H1 (cell line): Measurements from ENCODE around the gene NLGN4X. TPM values are rescaled to one million over a fixed set of nuclear protein-coding genes. Genes with fewer than 3 reads are reported as not detected.

Source experiments
- CTCF ChIA-PET: fragments of 300-600 bp; sonication (Branson Sonifier 250); formaldehyde crosslinking; loops from one replicate; lab custom pipeline; 2021; ENCODE audit not compliant: partially characterized antibody; lab: Charles Lee
- POLR2A ChIA-PET: fragments of 300-600 bp; sonication (Branson Sonifier 250); formaldehyde crosslinking; loops from one replicate; lab custom pipeline; 2021; ENCODE audit warnings: inconsistent platforms; ENCODE audit not compliant: partially characterized antibody; lab: Charles Lee
- DNase-seq, 2 experiments: peaks; one replicate each; pipeline versions ENCODE4 v3.0.0 to v3.0.0-alpha.2; 2010 to 2022; ENCODE audit warnings: low spot score in 2 of 2, low read depth in 1 of 2, mixed read lengths in 1 of 2
- FAIRE-seq: peaks from 2 replicates; lab custom pipeline; 2011; peaks lifted over from hg19 to GRCh38; lab: Jason Lieb, UNC
- H2AFZ ChIP-seq: 2 replicates; pipeline ENCODE4 v1.8.1; 2012; ENCODE audit warnings: low read length, inconsistent platforms
- H2AK5ac ChIP-seq: 2 replicates; pipeline ENCODE4 v1.6.1; 2013; ENCODE audit warnings: low read depth, low read length
- H2BK120ac ChIP-seq: replicated peaks from 2 replicates; pipeline ENCODE3; 2013; ENCODE audit warnings: low read depth, low read length, inconsistent platforms
- H2BK12ac ChIP-seq: 2 replicates; pipeline ENCODE4 v1.6.1; 2013; ENCODE audit warnings: low read depth, low read length
- H2BK15ac ChIP-seq: 2 replicates; pipeline ENCODE4 v1.6.1; 2013; ENCODE audit warnings: low read length
- H2BK20ac ChIP-seq: 2 replicates; pipeline ENCODE4 v1.6.1; 2013; ENCODE audit warnings: low read length
- H2BK5ac ChIP-seq: 2 replicates; pipeline ENCODE4 v1.6.1; 2013; ENCODE audit warnings: low read depth, low read length
- H3K14ac ChIP-seq: 2 replicates; pipeline ENCODE4 v1.6.1; 2013; ENCODE audit warnings: inconsistent platforms; ENCODE audit not compliant: insufficient read length
- H3K18ac ChIP-seq: 2 replicates; pipeline ENCODE4 v1.6.1; 2013; ENCODE audit warnings: low read length; ENCODE audit errors: extremely low read depth
- H3K23ac ChIP-seq: 2 replicates; pipeline ENCODE4 v1.6.1; 2013; ENCODE audit warnings: inconsistent platforms; ENCODE audit not compliant: insufficient read length
- H3K23me2 ChIP-seq: 2 replicates; pipeline ENCODE4 v1.6.1; 2013; ENCODE audit warnings: low read depth, low read length
- H3K27ac ChIP-seq: 2 replicates; pipeline ENCODE4 v1.6.1; 2011; ENCODE audit warnings: low read depth, low read length, inconsistent platforms
- H3K27me3 ChIP-seq, 4 experiments: replicated peaks in 1 of 4; 1 replicate in 1 of 4; 2 replicates in 3 of 4; pipeline versions ENCODE4 v1.6.1 to v1.8.1; 2011 to 2013; ENCODE audit warnings: low read length in 3 of 4, mild to moderate bottlenecking in 3 of 4, inconsistent platforms in 2 of 4, mixed read lengths in 2 of 4, moderate library complexity in 1 of 4; ENCODE audit not compliant: control insufficient read depth in 3 of 4, insufficient read depth in 3 of 4; ENCODE audit errors: extremely low read depth in 1 of 4
- H3K36me3 ChIP-seq, 4 experiments: 2 replicates each; pipeline versions ENCODE4 v1.6.1 to v1.8.1; 2011 to 2013; ENCODE audit warnings: mild to moderate bottlenecking in 4 of 4, low read length in 3 of 4, moderate library complexity in 2 of 4, control low read depth in 1 of 4, inconsistent platforms in 1 of 4; ENCODE audit not compliant: insufficient read depth in 4 of 4, control insufficient read depth in 2 of 4
- H3K4ac ChIP-seq: replicated peaks from 2 replicates; pipeline ENCODE3; 2013; ENCODE audit warnings: low read length, low read depth, mixed read lengths, inconsistent platforms; ENCODE audit not compliant: insufficient read length
- H3K4me1 ChIP-seq, 4 experiments: replicated peaks in 1 of 4; 1 replicate in 1 of 4; 2 replicates in 3 of 4; pipeline versions ENCODE4 v1.6.1 to v1.8.1; 2011 to 2013; ENCODE audit warnings: low read length in 3 of 4, inconsistent platforms in 2 of 4, mixed read lengths in 1 of 4; ENCODE audit not compliant: insufficient read depth in 4 of 4, control insufficient read depth in 3 of 4
- H3K4me2 ChIP-seq, 2 experiments: 2 replicates each; pipeline versions ENCODE4 v1.6.1 to v1.8.1; 2011 to 2013; ENCODE audit warnings: low read depth in 2 of 2, low read length in 2 of 2, control low read depth in 1 of 2, inconsistent platforms in 1 of 2, mild to moderate bottlenecking in 1 of 2; ENCODE audit not compliant: insufficient read depth in 1 of 2
- H3K4me3 ChIP-seq, 4 experiments: fragments of 200-600, 300-600 bp in 1 of 4; sonication (generic), shearing (Covaris generic), sonication (Bioruptor Twin) in 1 of 4; 2 replicates each; pipeline versions ENCODE4 v1.5.1 to v1.8.1; 2011 to 2016; ENCODE audit warnings: low read length in 4 of 4, low read depth in 3 of 4, control low read depth in 2 of 4, inconsistent platforms in 2 of 4, mild to moderate bottlenecking in 2 of 4, mixed read lengths in 1 of 4, moderate library complexity in 1 of 4; ENCODE audit not compliant: insufficient read depth in 2 of 4; ENCODE audit errors: extremely low read depth in 1 of 4
- H3K56ac ChIP-seq: replicated peaks from 2 replicates; pipeline ENCODE3; 2013; ENCODE audit warnings: low read depth, mild to moderate bottlenecking, mixed read lengths, low read length, inconsistent platforms; ENCODE audit not compliant: insufficient read length
- H3K79me1 ChIP-seq: 2 replicates; pipeline ENCODE4 v1.6.1; 2013; ENCODE audit warnings: low read depth, low read length, control low read depth
- H3K79me2 ChIP-seq, 2 experiments: 2 replicates each; pipeline versions ENCODE4 v1.6.1 to v1.8.1; 2012 to 2013; ENCODE audit warnings: low read length in 2 of 2, mild to moderate bottlenecking in 2 of 2, inconsistent platforms in 1 of 2; ENCODE audit not compliant: insufficient read depth in 2 of 2, control insufficient read depth in 1 of 2
- H3K9ac ChIP-seq, 4 experiments: replicated peaks in 1 of 4; 1 replicate in 1 of 4; 2 replicates in 3 of 4; pipeline versions ENCODE4 v1.6.1 to v1.8.1; 2011 to 2013; ENCODE audit warnings: low read depth in 3 of 4, low read length in 3 of 4, control low read depth in 2 of 4, mild to moderate bottlenecking in 2 of 4, moderate library complexity in 2 of 4, inconsistent platforms in 1 of 4; ENCODE audit errors: extremely low read depth in 1 of 4
- H3K9me3 ChIP-seq, 2 experiments: 2 replicates each; pipeline versions ENCODE4 v1.6.1 to v1.8.1; 2012 to 2013; ENCODE audit warnings: mild to moderate bottlenecking in 2 of 2, moderate library complexity in 2 of 2, control low read depth in 1 of 2, inconsistent platforms in 1 of 2, low read depth in 1 of 2, low read length in 1 of 2, mixed read lengths in 1 of 2; ENCODE audit not compliant: insufficient read depth in 2 of 2
- H4K20me1 ChIP-seq, 2 experiments: replicated peaks in 1 of 2; 2 replicates each; pipeline versions ENCODE3 to v1.8.1; 2011 to 2013; ENCODE audit warnings: inconsistent platforms in 2 of 2, low read length in 2 of 2, mild to moderate bottlenecking in 1 of 2; ENCODE audit not compliant: insufficient read depth in 2 of 2, control insufficient read depth in 1 of 2
- H4K5ac ChIP-seq: 2 replicates; pipeline ENCODE4 v1.6.1; 2013; ENCODE audit warnings: low read length, low read depth, mixed read lengths, inconsistent platforms; ENCODE audit not compliant: insufficient read length
- H4K8ac ChIP-seq: 2 replicates; pipeline ENCODE4 v1.8.0; 2013; ENCODE audit warnings: mild to moderate bottlenecking, moderate library complexity, low read length, inconsistent platforms; ENCODE audit not compliant: insufficient read depth; ENCODE audit errors: extremely low read depth
- H4K91ac ChIP-seq: replicated peaks from 2 replicates; pipeline ENCODE3; 2013; ENCODE audit warnings: low read length, mixed read lengths, inconsistent platforms; ENCODE audit not compliant: insufficient read length
- CHD2 ChIP-seq: IDR thresholded peaks from 2 replicates; pipeline ENCODE4 v1.6.1; 2012; ENCODE audit warnings: low read length, improper control_type of control experiment
- KDM4A ChIP-seq: IDR thresholded peaks from one replicate; pipeline ENCODE4 v1.7.1; 2012; ENCODE audit warnings: low read depth, mild to moderate bottlenecking, moderate library complexity, low read length, inconsistent platforms; ENCODE audit not compliant: severe bottlenecking
- NANOG ChIP-seq: IDR thresholded peaks from 2 replicates; pipeline ENCODE4 v1.6.1; 2011; ENCODE audit warnings: low read length, low read depth, mild to moderate bottlenecking, inconsistent platforms; ENCODE audit not compliant: insufficient read depth, poor library complexity, severe bottlenecking
- SP1 ChIP-seq: IDR thresholded peaks from 2 replicates; pipeline ENCODE4 v1.6.1; 2011; ENCODE audit warnings: low read depth, low read length
- SP2 ChIP-seq: IDR thresholded peaks from 2 replicates; pipeline ENCODE4 v1.6.1; 2012; ENCODE audit warnings: mild to moderate bottlenecking, low read length, inconsistent platforms
- WGBS, 2 experiments: shearing (Covaris generic) in 1 of 2; methylation state at CpG; one replicate each; pipeline versions ENCODE4 v1.1.6 to v1.1.7; 2013 to 2015; ENCODE audit warnings: low lambda C conversion rate in 2 of 2, mixed read lengths in 2 of 2, inconsistent platforms in 1 of 2, low coverage in 1 of 2, missing lambda C conversion rate in 1 of 2; ENCODE audit not compliant: insufficient replicate concordance in 2 of 2, insufficient coverage in 1 of 2, insufficient read length in 1 of 2; ENCODE audit errors: extremely low coverage in 1 of 2, missing lambda C conversion rate in 1 of 2; 5-methylcytosine and 5-hydroxymethylcytosine counted together
- polyA plus RNA-seq, 7 experiments: library from polyadenylated mRNA; depleted of rRNA in 3 of 7; stranded (reverse) in 5 of 7; unstranded in 2 of 7; fragments of >200 nt in 5 of 7; fragments of 200-250 nt in 2 of 7; gene quantifications; 1 replicate in 5 of 7; 2 replicates in 1 of 7; 4 replicates in 1 of 7; pipeline versions ENCODE4 v1.2.1 to v1.2.3, GENCODE V29; 2011 to 2013; ENCODE audit warnings: missing spikeins in 2 of 7, mixed read lengths in 2 of 7
- total RNA-seq: library from RNA; stranded (reverse); fragmentation: NEBNext Ultra II Directional; extraction: Animal tissue kit (Norgen Biotek cat#: 25700); gene quantifications from 2 replicates; pipeline ENCODE4 v1.2.1, GENCODE V29; 2021
- TF ChIP-seq, protein P1 (sequence below): IDR thresholded peaks from 2 replicates; pipeline ENCODE4 v1.6.1; 2012; ENCODE audit warnings: inconsistent platforms
- TF ChIP-seq, protein P2 (sequence below): IDR thresholded peaks from 2 replicates; pipeline ENCODE4 v1.6.1; 2011; ENCODE audit warnings: low read length, improper control_type of control experiment

The NLGN4X gene
- total and polyA plus RNA-seq, 2 of the 8 experiments (the other 6 are each of a cell fraction or from before 2014, with no cell fraction given) = 104 to 124 TPM

DNA sequence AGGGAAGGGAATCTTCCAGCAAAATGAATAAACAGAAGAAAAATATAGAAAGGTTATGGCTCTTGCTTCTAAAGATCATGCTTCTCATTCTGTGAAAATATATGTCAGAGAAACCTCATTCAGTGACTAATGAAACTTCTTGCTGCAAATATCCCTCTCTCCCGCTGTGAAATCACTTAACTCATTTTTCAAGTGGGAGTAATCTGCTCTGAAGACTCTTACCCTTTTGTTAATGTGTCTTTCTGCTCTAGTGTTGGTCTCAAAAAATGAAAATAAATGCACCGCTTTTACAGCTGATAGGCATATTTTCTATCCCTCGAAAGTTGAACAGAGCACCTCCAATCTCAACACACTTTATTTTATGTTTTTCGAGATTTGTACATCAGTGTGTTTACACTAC is 252.3 kb downstream of the NLGN4X start:
- no peaks in the 10 kb centered on the region for H3K79me1 ChIP-seq
- 87% methylated on average over 4 of the region's 4 CpGs; no CpG with 5 or more reads in 1 of the 2 experiments for WGBS, 2 experiments
- TF ChIP-seq NANOG (no peak), SP1 (no peak), CHD2 (no peak), KDM4A (no peak), SP2 (no peak)
- TF ChIP-seq, protein P1, sequence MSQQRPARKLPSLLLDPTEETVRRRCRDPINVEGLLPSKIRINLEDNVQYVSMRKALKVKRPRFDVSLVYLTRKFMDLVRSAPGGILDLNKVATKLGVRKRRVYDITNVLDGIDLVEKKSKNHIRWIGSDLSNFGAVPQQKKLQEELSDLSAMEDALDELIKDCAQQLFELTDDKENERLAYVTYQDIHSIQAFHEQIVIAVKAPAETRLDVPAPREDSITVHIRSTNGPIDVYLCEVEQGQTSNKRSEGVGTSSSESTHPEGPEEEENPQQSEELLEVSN = no peak
- TF ChIP-seq, protein P2, sequence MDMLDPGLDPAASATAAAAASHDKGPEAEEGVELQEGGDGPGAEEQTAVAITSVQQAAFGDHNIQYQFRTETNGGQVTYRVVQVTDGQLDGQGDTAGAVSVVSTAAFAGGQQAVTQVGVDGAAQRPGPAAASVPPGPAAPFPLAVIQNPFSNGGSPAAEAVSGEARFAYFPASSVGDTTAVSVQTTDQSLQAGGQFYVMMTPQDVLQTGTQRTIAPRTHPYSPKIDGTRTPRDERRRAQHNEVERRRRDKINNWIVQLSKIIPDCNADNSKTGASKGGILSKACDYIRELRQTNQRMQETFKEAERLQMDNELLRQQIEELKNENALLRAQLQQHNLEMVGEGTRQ = no peak

More for the DNA sequence above, 252.3 kb downstream of the NLGN4X start:
- Histone ChIP-seq H3K27me3 (no peaks in the 10 kb centered on the region), H4K5ac (no peak overlapping the region), H3K4me1 (peaks cover 0 to 2% (median 0%) of the 10 kb centered on the region in 4 experiments; a peak in 1 of 7 replicates), H3K23me2 (no peaks in the 10 kb centered on the region), H3K9ac (no peak overlapping the region), H3K23ac (no peak overlapping the region), H3K4me2 (no peak overlapping the region), H3K4me3 (no peak overlapping the region), H4K91ac (no peak overlapping the region), H2AK5ac (no peak overlapping the region), H2BK12ac (no peak overlapping the region), H3K79me2 (peaks cover 0 to 53% of the 10 kb centered on the region in 2 experiments; a peak in 2 of 4 replicates), H2AFZ (no peak overlapping the region), H3K14ac (no peak overlapping the region), H3K56ac (no peak overlapping the region), H3K27ac (no peak overlapping the region), H2BK120ac (no peak overlapping the region), H3K9me3 (no peaks in the 10 kb centered on the region), H3K18ac (no peak overlapping the region), H2BK5ac (no peak overlapping the region), H3K36me3 (no peaks in the 10 kb centered on the region), H2BK20ac (no peak overlapping the region), H3K4ac (no peak overlapping the region), H4K20me1 (peaks cover 0 to 3% of the 10 kb centered on the region in 2 experiments), H2BK15ac (no peak overlapping the region), H4K8ac (no peak overlapping the region)
- no peak for FAIRE-seq
- ChIA-PET CTCF (no interaction called here), POLR2A (no interaction called here)
- no peak for DNase-seq
